ENCODE measurements around the gene FZD4. TPM values are rescaled to one million over a fixed set of nuclear protein-coding genes. Genes with fewer than 3 reads are reported as not detected.

The FZD4 gene
- total and polyA plus RNA-seq, 2 donors (not counting 3 experiments of a cell fraction or from before 2014, with no cell fraction given), result 56.6 to 112 TPM

DNA sequence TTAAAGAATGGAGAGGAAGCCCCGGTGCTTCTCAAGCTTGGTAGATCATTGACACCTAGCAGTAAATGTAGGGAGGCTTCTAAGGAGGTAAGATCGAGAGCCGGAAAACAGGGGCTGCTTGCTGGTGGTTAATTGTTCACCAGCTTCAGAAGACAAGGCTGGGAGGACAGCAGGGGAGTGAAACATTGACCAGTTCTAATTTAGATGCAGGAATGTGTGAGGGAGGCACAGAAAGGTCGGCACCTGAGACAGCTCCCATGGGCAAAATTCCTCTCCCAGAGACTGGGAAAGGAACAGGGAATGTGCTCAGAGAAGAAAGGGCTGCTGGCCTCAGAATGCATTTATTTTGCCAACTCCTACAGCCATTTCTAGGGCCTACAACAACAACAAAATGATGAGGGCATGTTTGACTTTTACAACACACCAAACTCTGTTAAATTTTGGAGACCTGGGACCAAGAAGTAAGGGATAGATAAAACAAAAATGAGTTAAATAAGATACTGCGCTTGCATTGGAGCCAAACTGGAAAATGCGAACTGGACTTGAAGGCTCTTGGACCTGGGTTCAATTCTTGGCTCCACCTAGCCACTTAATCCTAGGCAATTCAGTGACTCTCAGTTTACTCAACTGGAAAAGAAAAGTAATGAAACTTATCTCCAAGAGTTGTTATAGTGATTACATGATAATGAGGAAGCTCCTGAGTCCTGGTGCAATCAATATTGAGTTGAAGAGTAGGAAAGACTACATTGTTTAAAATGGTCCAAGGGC, 31.0 kb downstream of the FZD4 start:
- TF ChIP-seq MYC (IDR thresholded peaks at IDR 0.05; ENCODE audit: low read depth, low read length), result no peak
- TF ChIP-seq, protein P1, sequence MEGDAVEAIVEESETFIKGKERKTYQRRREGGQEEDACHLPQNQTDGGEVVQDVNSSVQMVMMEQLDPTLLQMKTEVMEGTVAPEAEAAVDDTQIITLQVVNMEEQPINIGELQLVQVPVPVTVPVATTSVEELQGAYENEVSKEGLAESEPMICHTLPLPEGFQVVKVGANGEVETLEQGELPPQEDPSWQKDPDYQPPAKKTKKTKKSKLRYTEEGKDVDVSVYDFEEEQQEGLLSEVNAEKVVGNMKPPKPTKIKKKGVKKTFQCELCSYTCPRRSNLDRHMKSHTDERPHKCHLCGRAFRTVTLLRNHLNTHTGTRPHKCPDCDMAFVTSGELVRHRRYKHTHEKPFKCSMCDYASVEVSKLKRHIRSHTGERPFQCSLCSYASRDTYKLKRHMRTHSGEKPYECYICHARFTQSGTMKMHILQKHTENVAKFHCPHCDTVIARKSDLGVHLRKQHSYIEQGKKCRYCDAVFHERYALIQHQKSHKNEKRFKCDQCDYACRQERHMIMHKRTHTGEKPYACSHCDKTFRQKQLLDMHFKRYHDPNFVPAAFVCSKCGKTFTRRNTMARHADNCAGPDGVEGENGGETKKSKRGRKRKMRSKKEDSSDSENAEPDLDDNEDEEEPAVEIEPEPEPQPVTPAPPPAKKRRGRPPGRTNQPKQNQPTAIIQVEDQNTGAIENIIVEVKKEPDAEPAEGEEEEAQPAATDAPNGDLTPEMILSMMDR (IDR thresholded peaks at IDR 0.05; ENCODE audit: extremely low read depth in 1 of 2, insufficient read depth in 1 of 2, low read depth in 1 of 2, low read length in 2 of 2), result no peak
- TF ChIP-seq, protein P2, sequence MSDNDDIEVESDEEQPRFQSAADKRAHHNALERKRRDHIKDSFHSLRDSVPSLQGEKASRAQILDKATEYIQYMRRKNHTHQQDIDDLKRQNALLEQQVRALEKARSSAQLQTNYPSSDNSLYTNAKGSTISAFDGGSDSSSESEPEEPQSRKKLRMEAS (IDR thresholded peaks at IDR 0.05; ENCODE audit: insufficient read depth, insufficient read length), result no peak
- no peak for TF ChIP-seq POLR2AphosphoS5 (IDR thresholded peaks at IDR 0.05; ENCODE audit: insufficient read depth, low read depth, low read length)
- TF ChIP-seq GATA2 (IDR thresholded peaks at IDR 0.05; ENCODE audit: insufficient read depth, insufficient read length, low read depth, low read length), result no peak
- no peak for TF ChIP-seq POLR2A (IDR thresholded peaks at IDR 0.05; ENCODE audit: low read depth, low read length)
- no peak for TF ChIP-seq EZH2 (IDR thresholded peaks at IDR 0.05; ENCODE audit: borderline replicate concordance, low read depth, low read length, severe bottlenecking)
- no peak for TF ChIP-seq FOS (IDR thresholded peaks at IDR 0.05; ENCODE audit: borderline replicate concordance, insufficient read depth, low read length)
- TF ChIP-seq JUN (IDR thresholded peaks at IDR 0.05; ENCODE audit: borderline replicate concordance, insufficient read depth, insufficient read length, low read depth), result no peak
- no peak for DNase-seq (ENCODE audit: low read depth, low spot score)
- POLR2A ChIA-PET, result no interaction called here
- no peaks in the 10 kb centered on the region for H3K79me2 ChIP-seq (ENCODE audit: control insufficient read depth, insufficient read depth, low read length)
- no TSS peak for BruUV-seq (replicated peaks)
- dilution Hi-C loops (cut with MboI; ENCODE audit: extremely low pct_ligation_motif_present, low sequenced_read_pairs), result no loop called here
- H3K9me3 ChIP-seq (replicated peaks; ENCODE audit: control insufficient read depth, insufficient read depth, low read length), result no peaks in the 10 kb centered on the region
- H3K4me1 ChIP-seq (ENCODE audit: control insufficient read depth, extremely low read depth, insufficient read depth, low read length), result peaks cover 17% of the 10 kb centered on the region
- no peaks in the 10 kb centered on the region for H3K36me3 ChIP-seq (ENCODE audit: control insufficient read depth in 2 of 2, extremely low read depth in 1 of 2, insufficient read depth in 2 of 2, low read length in 2 of 2)
- H3K27me3 ChIP-seq (ENCODE audit: control insufficient read depth in 2 of 2, insufficient read depth in 2 of 2, low read length in 2 of 2), result no peaks in the 10 kb centered on the region
- H3K4me2 ChIP-seq (ENCODE audit: insufficient read depth, low read length), result no peak overlapping the region
- H3K9me1 ChIP-seq (replicated peaks; ENCODE audit: control insufficient read depth, extremely low read depth, insufficient read depth, low read length), result no peaks in the 10 kb centered on the region
- no peak overlapping the region for H2AFZ ChIP-seq (ENCODE audit: low read depth, low read length)
- H3K27ac ChIP-seq (ENCODE audit: insufficient read depth, low read depth, low read length), result no peak overlapping the region
- H4K20me1 ChIP-seq (replicated peaks; ENCODE audit: control insufficient read depth, extremely low read depth, insufficient read depth, low read length), result no peaks in the 10 kb centered on the region
- intact Hi-C loops (cut with micrococcal nuclease), result no loop called here
- no peak for FAIRE-seq
- H3K9ac ChIP-seq (replicated peaks; ENCODE audit: extremely low read depth, insufficient read depth, low read length), result no peak overlapping the region
- CTCF ChIA-PET, result interaction anchor here (0.8 to 2.8 kb wide), 4 partner anchors 15 to 358 kb away, joined by 3 to 8 read pairs (median 4); no protein-coding TSS in a partner anchor
- no peak overlapping the region for H3K4me3 ChIP-seq (replicated peaks in 1 of 3; ENCODE audit: insufficient read depth in 1 of 3, low read depth in 1 of 3, low read length in 3 of 3)
